OCI-LY7 (cell line): ENCODE results near the gene TAOK3.

ENCODE experiments used
- EZH2phosphoT487 ChIP-seq: fragments of 200-600 bp; sonication (generic); IDR thresholded peaks from 2 replicates; pipeline ENCODE4 v1.6.1; 2018; ENCODE audit warnings: low read depth, borderline replicate concordance, mild to moderate bottlenecking, mixed run types, antibody characterized with exemption, low read length, moderate library complexity, mixed read lengths
- TF ChIP-seq, protein P1 (sequence below): fragments of 200-600 bp; sonication (generic); conservative IDR thresholded peaks from 2 replicates; pipeline ENCODE4 v1.5.1; 2014; ENCODE audit warnings: mild to moderate bottlenecking, antibody characterized with exemption, low read length, moderate library complexity, mixed read lengths

DNA sequence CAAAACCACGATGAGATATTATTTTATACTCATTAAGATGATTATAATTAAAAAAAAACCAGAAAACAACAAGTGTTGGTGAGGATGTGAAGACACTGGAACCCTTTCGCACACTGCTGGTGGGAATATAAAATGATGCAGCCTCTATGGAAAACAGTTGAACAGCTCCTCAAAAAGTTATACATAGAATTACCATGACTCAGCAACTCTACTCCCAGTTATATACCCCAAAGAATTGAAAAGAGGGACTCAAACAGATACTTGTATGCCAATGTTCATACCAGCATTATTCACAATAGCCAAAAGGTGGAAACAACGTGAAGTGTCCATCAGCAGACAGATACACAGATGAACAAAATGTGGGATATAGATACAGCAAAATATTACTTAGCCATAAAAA lies 53.1 kb downstream of the TAOK3 start:
- TF ChIP-seq, protein P1, sequence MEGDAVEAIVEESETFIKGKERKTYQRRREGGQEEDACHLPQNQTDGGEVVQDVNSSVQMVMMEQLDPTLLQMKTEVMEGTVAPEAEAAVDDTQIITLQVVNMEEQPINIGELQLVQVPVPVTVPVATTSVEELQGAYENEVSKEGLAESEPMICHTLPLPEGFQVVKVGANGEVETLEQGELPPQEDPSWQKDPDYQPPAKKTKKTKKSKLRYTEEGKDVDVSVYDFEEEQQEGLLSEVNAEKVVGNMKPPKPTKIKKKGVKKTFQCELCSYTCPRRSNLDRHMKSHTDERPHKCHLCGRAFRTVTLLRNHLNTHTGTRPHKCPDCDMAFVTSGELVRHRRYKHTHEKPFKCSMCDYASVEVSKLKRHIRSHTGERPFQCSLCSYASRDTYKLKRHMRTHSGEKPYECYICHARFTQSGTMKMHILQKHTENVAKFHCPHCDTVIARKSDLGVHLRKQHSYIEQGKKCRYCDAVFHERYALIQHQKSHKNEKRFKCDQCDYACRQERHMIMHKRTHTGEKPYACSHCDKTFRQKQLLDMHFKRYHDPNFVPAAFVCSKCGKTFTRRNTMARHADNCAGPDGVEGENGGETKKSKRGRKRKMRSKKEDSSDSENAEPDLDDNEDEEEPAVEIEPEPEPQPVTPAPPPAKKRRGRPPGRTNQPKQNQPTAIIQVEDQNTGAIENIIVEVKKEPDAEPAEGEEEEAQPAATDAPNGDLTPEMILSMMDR, result no peak
- TF ChIP-seq EZH2phosphoT487, result no peak
